Gastrocnemius medialis (tissue), 4 donors: ENCODE data around the gene METTL9. TPM values are rescaled to one million over a fixed set of nuclear protein-coding genes. Genes with fewer than 3 reads are reported as not detected.

ENCODE experiments used
- ATAC-seq, 2 donors: fragments of 150-250 bp; one replicate each; pipeline ENCODE4 v1.9.1; 2016
- DNase-seq, 2 donors: peaks; one replicate each; pipeline ENCODE4 v3.0.0-alpha.2; 2019
- H3K27ac ChIP-seq, 4 donors: fragments of 200-600 bp; sonication (generic); 1 replicate in 1 of 4; 2 replicates in 3 of 4; pipeline ENCODE4 v1.5.1; 2016 to 2018; ENCODE audit warnings: mild to moderate bottlenecking in 2 of 4, moderate library complexity in 1 of 4
- H3K27me3 ChIP-seq, 3 donors: fragments of 200-600 bp; sonication (generic) in 2 of 3; 1 replicate in 1 of 3; 2 replicates in 2 of 3; pipeline versions ENCODE4 v1.5.1 to v1.6.0; 2016 to 2019; ENCODE audit warnings: mild to moderate bottlenecking in 1 of 3, moderate library complexity in 1 of 3
- H3K36me3 ChIP-seq, 2 donors: fragments of 200-600 bp; sonication (generic) in 1 of 2; one replicate each; pipeline ENCODE4 v1.5.1; 2017 to 2018
- H3K4me1 ChIP-seq, 2 donors: fragments of 200-600 bp; sonication (generic) in 1 of 2; one replicate each; pipeline ENCODE4 v1.5.1; 2016 to 2017; ENCODE audit warnings: mild to moderate bottlenecking in 2 of 2
- H3K4me3 ChIP-seq, 4 donors: fragments of 200-600 bp; sonication (generic) in 3 of 4; 1 replicate in 1 of 4; 2 replicates in 3 of 4; pipeline ENCODE4 v1.5.1; 2016 to 2019; ENCODE audit warnings: mild to moderate bottlenecking in 2 of 4
- H3K9me3 ChIP-seq, 3 donors: fragments of 200-600 bp; sonication (generic) in 2 of 3; 1 replicate in 1 of 3; 2 replicates in 2 of 3; pipeline ENCODE4 v1.5.1; 2016 to 2019
- POLR2A ChIP-seq, 2 donors: fragments of 450-650 bp; IDR thresholded peaks; one replicate each; pipeline ENCODE4 v1.6.1; 2017; ENCODE audit warnings: antibody characterized with exemption in 2 of 2, mild to moderate bottlenecking in 2 of 2, moderate library complexity in 2 of 2
- in situ Hi-C, 4 donors: fragments of 200-750 bp; cut with MboI; loops; one replicate each; pipeline versions ENCODE4 v1.15.0 to v1.8.0; 2017; ENCODE audit warnings: low sequenced_read_pairs in 4 of 4
- intact Hi-C: fragments of 100-400 bp; cut with DNase I; formaldehyde crosslinking; loops from one replicate; pipeline ENCODE4 v1.15.1; 2023; ENCODE audit warnings: low total_unique reads
- total RNA-seq, 4 donors: library from RNA; depleted of rRNA; stranded (reverse); fragments of >200 nt; gene quantifications; one replicate each; pipeline versions ENCODE4 v1.1.0 to v1.2.3, GENCODE V29; 2016
- TF ChIP-seq, protein P1 (sequence below), 5 experiments: fragments of 450-650 bp in 3 of 5; fragments of 200-600 bp in 2 of 5; sonication (generic) in 2 of 5; IDR thresholded peaks in 4 of 5; conservative IDR thresholded peaks in 1 of 5; 1 replicate in 4 of 5; 2 replicates in 1 of 5; pipeline ENCODE4 v1.5.1; 2016 to 2019; ENCODE audit warnings: antibody characterized with exemption in 5 of 5, mild to moderate bottlenecking in 3 of 5, moderate library complexity in 3 of 5

METTL9 gene
- total RNA-seq, 4 donors from 2014 or later: 87.2 to 109 (median 96.8) TPM

DNA sequence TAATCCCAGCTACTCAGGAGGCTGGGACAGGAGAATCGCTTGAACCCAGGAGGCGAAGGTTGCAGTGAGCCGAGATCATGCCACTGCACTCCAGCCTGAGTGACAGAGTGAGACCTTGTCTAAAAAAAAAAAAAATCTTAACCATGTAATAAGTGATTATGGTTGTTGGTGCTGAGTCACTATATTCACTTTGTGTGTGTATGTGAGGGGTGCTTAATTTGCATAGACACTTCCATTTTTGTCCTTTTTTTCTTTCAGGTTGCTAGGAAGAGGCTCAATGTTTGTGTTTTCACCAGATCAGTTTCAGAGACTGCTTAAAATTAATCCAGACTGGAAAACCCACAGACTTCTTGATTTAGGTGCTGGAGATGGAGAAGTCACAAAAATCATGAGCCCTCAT lies 18.2 kb downstream of the METTL9 start:
- Histone ChIP-seq H3K27me3 (no peaks in the 10 kb centered on the region), H3K27ac (no peak overlapping the region), H3K4me3 (no peak overlapping the region), H3K9me3 (no peaks in the 10 kb centered on the region), H3K36me3 (no peaks in the 10 kb centered on the region), H3K4me1 (peaks cover 5 to 11% of the 10 kb centered on the region in 2 donors)
- TF ChIP-seq, protein P1, sequence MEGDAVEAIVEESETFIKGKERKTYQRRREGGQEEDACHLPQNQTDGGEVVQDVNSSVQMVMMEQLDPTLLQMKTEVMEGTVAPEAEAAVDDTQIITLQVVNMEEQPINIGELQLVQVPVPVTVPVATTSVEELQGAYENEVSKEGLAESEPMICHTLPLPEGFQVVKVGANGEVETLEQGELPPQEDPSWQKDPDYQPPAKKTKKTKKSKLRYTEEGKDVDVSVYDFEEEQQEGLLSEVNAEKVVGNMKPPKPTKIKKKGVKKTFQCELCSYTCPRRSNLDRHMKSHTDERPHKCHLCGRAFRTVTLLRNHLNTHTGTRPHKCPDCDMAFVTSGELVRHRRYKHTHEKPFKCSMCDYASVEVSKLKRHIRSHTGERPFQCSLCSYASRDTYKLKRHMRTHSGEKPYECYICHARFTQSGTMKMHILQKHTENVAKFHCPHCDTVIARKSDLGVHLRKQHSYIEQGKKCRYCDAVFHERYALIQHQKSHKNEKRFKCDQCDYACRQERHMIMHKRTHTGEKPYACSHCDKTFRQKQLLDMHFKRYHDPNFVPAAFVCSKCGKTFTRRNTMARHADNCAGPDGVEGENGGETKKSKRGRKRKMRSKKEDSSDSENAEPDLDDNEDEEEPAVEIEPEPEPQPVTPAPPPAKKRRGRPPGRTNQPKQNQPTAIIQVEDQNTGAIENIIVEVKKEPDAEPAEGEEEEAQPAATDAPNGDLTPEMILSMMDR (IDR thresholded peaks at IDR 0.05 in 4 of 5, conservative IDR thresholded peaks at IDR 0.05 in 1 of 5): no peak
- no peak for TF ChIP-seq POLR2A (IDR thresholded peaks at IDR 0.05)
- in situ Hi-C loops: no loop called here
- DNase-seq: no peak
- ATAC-seq: no peak
- intact Hi-C loops: no loop called here

DNA sequence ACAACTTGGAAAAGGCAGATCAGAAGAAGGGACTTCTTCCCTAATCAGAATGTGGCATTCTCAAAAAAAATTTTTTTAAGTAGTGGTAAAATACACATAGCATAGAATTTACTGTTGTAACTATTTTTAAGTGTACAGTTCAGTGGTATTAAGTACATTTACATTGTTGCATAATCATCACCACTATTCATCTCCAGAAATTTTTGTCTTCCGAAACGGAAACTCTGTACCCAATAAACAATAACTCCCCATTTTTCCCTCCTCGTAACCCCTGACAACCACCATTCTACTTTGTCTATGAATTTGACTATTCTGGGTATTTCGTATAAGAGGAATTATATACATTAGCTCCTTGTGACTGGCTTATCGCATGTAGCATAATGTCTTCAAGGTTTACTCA lies 18.9 kb downstream of the METTL9 start:
- Histone ChIP-seq H3K4me1 (peaks cover 0 to 11% of the 10 kb centered on the region in 2 donors), H3K27me3 (no peaks in the 10 kb centered on the region), H3K9me3 (no peaks in the 10 kb centered on the region), H3K36me3 (no peaks in the 10 kb centered on the region), H3K4me3 (no peak overlapping the region), H3K27ac (no peak overlapping the region)
- ATAC-seq (no peak), DNase-seq (no peak)
- TF ChIP-seq POLR2A (IDR thresholded peaks at IDR 0.05): no peak
- TF ChIP-seq, protein P1 (IDR thresholded peaks at IDR 0.05 in 4 of 5, conservative IDR thresholded peaks at IDR 0.05 in 1 of 5): no peak
- in situ Hi-C loops: no loop called here
- intact Hi-C loops: no loop called here

DNA sequence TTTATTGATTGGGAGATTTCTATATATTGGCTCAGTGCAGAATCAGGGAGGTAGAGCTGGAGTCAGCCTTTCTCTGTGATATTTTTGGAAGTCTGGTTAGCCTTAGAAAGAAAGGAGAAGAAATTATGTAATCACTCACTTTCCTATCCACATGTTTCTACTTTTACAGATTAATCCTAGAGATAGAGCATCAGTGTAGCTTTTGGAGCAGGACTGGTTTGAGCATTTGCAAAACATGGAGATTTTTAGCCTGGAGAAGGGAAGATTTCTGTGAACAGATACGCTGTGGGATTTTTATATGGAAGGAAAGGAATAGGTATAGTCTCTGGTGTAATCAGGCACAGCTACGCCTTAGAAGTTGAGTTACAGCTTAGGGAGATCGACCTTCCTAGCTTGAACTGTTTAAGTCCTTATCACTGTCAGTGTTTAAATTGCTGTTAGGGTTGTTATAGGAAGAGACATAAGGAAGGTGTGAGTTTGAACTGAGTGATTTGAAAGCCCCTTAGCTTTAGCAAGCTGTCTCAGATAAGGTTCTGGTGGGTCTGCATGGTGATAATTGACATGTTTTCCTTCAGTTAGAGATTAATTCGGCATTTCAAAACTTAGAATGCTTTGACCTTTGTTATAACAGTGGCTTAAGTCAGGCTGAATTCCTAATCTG lies 20.5 kb downstream of the METTL9 start:
- in situ Hi-C loops: no loop called here
- H3K9me3 ChIP-seq: no peaks in the 10 kb centered on the region
- intact Hi-C loops: no loop called here
- H3K27ac ChIP-seq: no peak overlapping the region
- no peak for TF ChIP-seq POLR2A (IDR thresholded peaks at IDR 0.05)
- TF ChIP-seq, protein P1 (IDR thresholded peaks at IDR 0.05 in 4 of 5, conservative IDR thresholded peaks at IDR 0.05 in 1 of 5): no peak
- ATAC-seq (no peak), DNase-seq (no peak)
- H3K4me3 ChIP-seq: no peak overlapping the region
- H3K27me3 ChIP-seq: no peaks in the 10 kb centered on the region
- peaks cover 0 to 1% of the 10 kb centered on the region in 2 donors for H3K36me3 ChIP-seq
- H3K4me1 ChIP-seq: peaks cover 0 to 6% of the 10 kb centered on the region in 2 donors

DNA sequence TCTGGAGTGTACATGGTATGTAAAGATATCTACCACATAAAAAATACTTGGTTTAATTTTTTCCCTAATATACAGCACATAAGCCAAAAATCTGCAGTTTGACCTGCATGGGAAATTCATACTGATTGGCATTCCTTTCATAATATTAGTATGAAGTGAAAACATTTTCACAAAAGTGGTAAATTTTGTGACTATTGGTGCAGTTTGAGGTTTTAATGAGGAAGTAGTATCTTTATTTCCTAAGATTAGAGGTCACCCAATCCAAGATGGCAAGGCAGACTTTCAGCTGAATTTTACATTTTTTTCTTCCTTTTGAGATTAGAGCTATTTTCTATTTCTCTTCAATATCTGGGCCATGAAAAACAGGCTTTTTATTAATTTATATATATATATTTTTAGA lies 21.2 kb downstream of the METTL9 start:
- H3K27me3 ChIP-seq: no peaks in the 10 kb centered on the region
- H3K27ac ChIP-seq: no peak overlapping the region
- TF ChIP-seq, protein P1 (IDR thresholded peaks at IDR 0.05 in 4 of 5, conservative IDR thresholded peaks at IDR 0.05 in 1 of 5): no peak
- TF ChIP-seq POLR2A (IDR thresholded peaks at IDR 0.05): no peak
- ATAC-seq (no peak), DNase-seq (no peak)
- no peak overlapping the region for H3K4me3 ChIP-seq
- H3K4me1 ChIP-seq: peaks cover 0 to 6% of the 10 kb centered on the region in 2 donors
- H3K9me3 ChIP-seq: no peaks in the 10 kb centered on the region
- peaks cover 0 to 7% of the 10 kb centered on the region in 2 donors for H3K36me3 ChIP-seq
- in situ Hi-C loops (no loop called here), intact Hi-C loops (no loop called here)

DNA sequence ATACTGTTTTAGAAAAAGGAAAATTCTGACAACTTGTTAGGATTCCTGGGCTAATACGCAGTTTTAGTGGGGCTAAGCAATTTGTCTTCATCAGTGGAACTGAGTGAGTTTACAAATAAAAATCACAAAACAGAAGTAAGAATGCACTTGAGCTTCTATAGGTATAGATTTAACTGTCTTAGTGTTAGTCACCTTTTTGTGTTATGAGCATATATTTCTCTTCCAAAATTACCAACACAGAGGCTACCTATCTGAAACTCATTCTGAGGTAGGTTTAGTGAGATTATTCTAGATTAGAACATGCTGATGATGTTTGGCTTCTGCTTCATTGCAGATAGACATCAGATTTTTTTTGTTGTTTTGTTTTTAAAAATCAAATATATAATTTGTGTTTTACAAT lies 23.2 kb downstream of the METTL9 start:
- Histone ChIP-seq H3K4me3 (no peak overlapping the region), H3K36me3 (peaks cover 0 to 7% of the 10 kb centered on the region in 2 donors), H3K9me3 (no peaks in the 10 kb centered on the region), H3K27me3 (no peaks in the 10 kb centered on the region), H3K4me1 (peaks cover 0 to 6% of the 10 kb centered on the region in 2 donors), H3K27ac (no peak overlapping the region)
- TF ChIP-seq, protein P1 (IDR thresholded peaks at IDR 0.05 in 4 of 5, conservative IDR thresholded peaks at IDR 0.05 in 1 of 5): no peak
- TF ChIP-seq POLR2A (IDR thresholded peaks at IDR 0.05): no peak
- ATAC-seq (no peak), DNase-seq (no peak)
- intact Hi-C loops (no loop called here), in situ Hi-C loops (no loop called here)
